ENCODE results near the gene TEX48. TPM values are rescaled to one million over a fixed set of nuclear protein-coding genes. Genes with fewer than 3 reads are reported as not detected.

TEX48 gene
- total and polyA plus RNA-seq, 10 of the 15 experiments (the other 5 are each of a cell fraction or from before 2014, with no cell fraction given) = not detected

DNA sequence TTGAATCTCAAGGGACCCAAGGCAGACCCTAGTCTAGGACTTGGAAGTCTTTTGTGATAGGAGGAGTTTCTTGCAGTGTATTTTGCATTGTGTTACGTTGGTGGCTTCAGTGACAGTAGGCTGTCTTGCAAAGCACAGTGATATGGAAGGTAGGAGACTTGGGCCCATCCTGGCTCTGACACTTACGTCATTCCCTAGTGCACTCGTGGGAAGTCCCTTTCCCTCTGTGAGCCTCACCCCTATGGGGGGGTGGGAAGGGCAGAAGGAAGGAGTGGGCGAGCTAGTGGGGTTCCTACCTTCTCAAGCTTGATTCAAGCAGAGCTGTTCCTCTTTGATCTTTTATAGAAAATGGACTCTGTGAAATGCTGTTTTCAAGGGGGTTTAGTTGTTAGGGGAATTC, 15.1 kb downstream of the TEX48 start:
- ChIA-PET SMC1A (ENCODE audit: uncharacterized antibody, unreplicated experiment) (interaction anchor here (0.9 to 2.5 kb wide), 6 partner anchors 13 to 345 kb away, joined by 3 to 9 read pairs (median 4); partner anchors contain the start of gene TEX48), RAD21 (ENCODE audit: unreplicated experiment) (interaction anchor here (1.2 to 1.5 kb wide), 4 partner anchors 14 to 348 kb away, joined by 3 to 9 read pairs (median 6); no protein-coding TSS in a partner anchor), POLR2A (interaction anchor here (0.9 kb wide), 1 partner anchor 14 kb away, joined by 3 read pairs; no protein-coding TSS in a partner anchor), CTCF (interaction anchor here (0.9 to 14.0 kb wide), 4 partner anchors 12 to 248 kb away, joined by 4 to 135 read pairs (median 25); partner anchors contain the start of gene TEX48)
- no peak for FAIRE-seq
- in situ Hi-C loops (cut with MboI) (no loop called here), intact Hi-C loops (cut with micrococcal nuclease; ENCODE audit: unreplicated experiment) (no loop called here)
- H4K20me1 ChIP-seq (ENCODE audit: control insufficient read depth, insufficient read depth) = no peaks in the 10 kb centered on the region
- WGBS (ENCODE audit: insufficient coverage, insufficient replicate concordance, low lambda C conversion rate, missing lambda C conversion rate) = 1% methylated on average over 4 of the region's 4 CpGs
- no peak overlapping the region for H3K4me3 ChIP-seq
- no peaks in the 10 kb centered on the region for H3K9me3 ChIP-seq (replicated peaks; ENCODE audit: control insufficient read depth, insufficient read depth, low read length)
- no peak overlapping the region for H3K27ac ChIP-seq (ENCODE audit: control insufficient read depth, insufficient read depth)
- H3K36me3 ChIP-seq (ENCODE audit: control insufficient read depth in 2 of 2, insufficient read depth in 2 of 2, low read length in 1 of 2) = no peaks in the 10 kb centered on the region
- no peak for DNase-seq (ENCODE audit: low read depth, low spot score)
- H2AFZ ChIP-seq (ENCODE audit: control insufficient read depth, low read depth, low read length) = no peak overlapping the region
- no peak overlapping the region for H3K4me2 ChIP-seq (ENCODE audit: control insufficient read depth, insufficient read depth)
- no peaks in the 10 kb centered on the region for H3K79me2 ChIP-seq (ENCODE audit: control insufficient read depth, insufficient read depth, low read length)
- ATAC-seq = peak; percentile 64
- H3K9ac ChIP-seq (ENCODE audit: control insufficient read depth, insufficient read depth, low read length) = no peak overlapping the region
- no peaks in the 10 kb centered on the region for H3K4me1 ChIP-seq (ENCODE audit: control insufficient read depth, insufficient read depth, low read length)
- no peaks in the 10 kb centered on the region; a peak in 1 of 4 replicates for H3K27me3 ChIP-seq (replicated peaks in 1 of 2; ENCODE audit: control insufficient read depth in 2 of 2, insufficient read depth in 2 of 2, low read length in 1 of 2)
- no TSS peak for BruUV-seq (replicated peaks)
- TF ChIP-seq, protein P1, sequence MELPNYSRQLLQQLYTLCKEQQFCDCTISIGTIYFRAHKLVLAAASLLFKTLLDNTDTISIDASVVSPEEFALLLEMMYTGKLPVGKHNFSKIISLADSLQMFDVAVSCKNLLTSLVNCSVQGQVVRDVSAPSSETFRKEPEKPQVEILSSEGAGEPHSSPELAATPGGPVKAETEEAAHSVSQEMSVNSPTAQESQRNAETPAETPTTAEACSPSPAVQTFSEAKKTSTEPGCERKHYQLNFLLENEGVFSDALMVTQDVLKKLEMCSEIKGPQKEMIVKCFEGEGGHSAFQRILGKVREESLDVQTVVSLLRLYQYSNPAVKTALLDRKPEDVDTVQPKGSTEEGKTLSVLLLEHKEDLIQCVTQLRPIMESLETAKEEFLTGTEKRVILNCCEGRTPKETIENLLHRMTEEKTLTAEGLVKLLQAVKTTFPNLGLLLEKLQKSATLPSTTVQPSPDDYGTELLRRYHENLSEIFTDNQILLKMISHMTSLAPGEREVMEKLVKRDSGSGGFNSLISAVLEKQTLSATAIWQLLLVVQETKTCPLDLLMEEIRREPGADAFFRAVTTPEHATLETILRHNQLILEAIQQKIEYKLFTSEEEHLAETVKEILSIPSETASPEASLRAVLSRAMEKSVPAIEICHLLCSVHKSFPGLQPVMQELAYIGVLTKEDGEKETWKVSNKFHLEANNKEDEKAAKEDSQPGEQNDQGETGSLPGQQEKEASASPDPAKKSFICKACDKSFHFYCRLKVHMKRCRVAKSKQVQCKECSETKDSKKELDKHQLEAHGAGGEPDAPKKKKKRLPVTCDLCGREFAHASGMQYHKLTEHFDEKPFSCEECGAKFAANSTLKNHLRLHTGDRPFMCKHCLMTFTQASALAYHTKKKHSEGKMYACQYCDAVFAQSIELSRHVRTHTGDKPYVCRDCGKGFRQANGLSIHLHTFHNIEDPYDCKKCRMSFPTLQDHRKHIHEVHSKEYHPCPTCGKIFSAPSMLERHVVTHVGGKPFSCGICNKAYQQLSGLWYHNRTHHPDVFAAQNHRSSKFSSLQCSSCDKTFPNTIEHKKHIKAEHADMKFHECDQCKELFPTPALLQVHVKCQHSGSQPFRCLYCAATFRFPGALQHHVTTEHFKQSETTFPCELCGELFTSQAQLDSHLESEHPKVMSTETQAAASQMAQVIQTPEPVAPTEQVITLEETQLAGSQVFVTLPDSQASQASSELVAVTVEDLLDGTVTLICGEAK (IDR thresholded peaks at IDR 0.05; ENCODE audit: borderline replicate concordance) = no peak
- TF ChIP-seq ATF7 (IDR thresholded peaks at IDR 0.05; ENCODE audit: low read depth) = peak; percentile 83
- TF ChIP-seq EGR1 (IDR thresholded peaks at IDR 0.05; ENCODE audit: borderline replicate concordance in 1 of 2, low read depth in 2 of 2, low read length in 2 of 2) = peak in 1 of 2 experiments; percentile 42; a peak in 1 of 3 replicates
- TF ChIP-seq EP300 (IDR thresholded peaks at IDR 0.05; ENCODE audit: borderline replicate concordance in 1 of 2, control insufficient read depth in 1 of 2, low read depth in 2 of 2, low read length in 2 of 2) = no peak; a peak in 1 of 4 replicates
- TF ChIP-seq KAT2A (conservative IDR thresholded peaks at IDR 0.05; ENCODE audit: control insufficient read depth, low read depth, low read length) = no peak
- no peak for TF ChIP-seq MTA2 (IDR thresholded peaks at IDR 0.05; ENCODE audit: low read depth)
- no peak for TF ChIP-seq POLR2AphosphoS2 (IDR thresholded peaks at IDR 0.05; ENCODE audit: low read depth, low read length)
- TF ChIP-seq HCFC1 (IDR thresholded peaks at IDR 0.05; ENCODE audit: low read length) = no peak
- TF ChIP-seq, protein P2, sequence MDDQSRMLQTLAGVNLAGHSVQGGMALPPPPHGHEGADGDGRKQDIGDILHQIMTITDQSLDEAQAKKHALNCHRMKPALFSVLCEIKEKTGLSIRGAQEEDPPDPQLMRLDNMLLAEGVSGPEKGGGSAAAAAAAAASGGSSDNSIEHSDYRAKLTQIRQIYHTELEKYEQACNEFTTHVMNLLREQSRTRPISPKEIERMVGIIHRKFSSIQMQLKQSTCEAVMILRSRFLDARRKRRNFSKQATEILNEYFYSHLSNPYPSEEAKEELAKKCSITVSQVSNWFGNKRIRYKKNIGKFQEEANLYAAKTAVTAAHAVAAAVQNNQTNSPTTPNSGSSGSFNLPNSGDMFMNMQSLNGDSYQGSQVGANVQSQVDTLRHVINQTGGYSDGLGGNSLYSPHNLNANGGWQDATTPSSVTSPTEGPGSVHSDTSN (IDR thresholded peaks at IDR 0.05; ENCODE audit: insufficient replicate concordance, low read depth, low read length) = no peak
- TF ChIP-seq TCF7 (IDR thresholded peaks at IDR 0.05; ENCODE audit: borderline replicate concordance) = peak; percentile 70; the same call in 1 of the 2 replicates
- TF ChIP-seq, protein P3, sequence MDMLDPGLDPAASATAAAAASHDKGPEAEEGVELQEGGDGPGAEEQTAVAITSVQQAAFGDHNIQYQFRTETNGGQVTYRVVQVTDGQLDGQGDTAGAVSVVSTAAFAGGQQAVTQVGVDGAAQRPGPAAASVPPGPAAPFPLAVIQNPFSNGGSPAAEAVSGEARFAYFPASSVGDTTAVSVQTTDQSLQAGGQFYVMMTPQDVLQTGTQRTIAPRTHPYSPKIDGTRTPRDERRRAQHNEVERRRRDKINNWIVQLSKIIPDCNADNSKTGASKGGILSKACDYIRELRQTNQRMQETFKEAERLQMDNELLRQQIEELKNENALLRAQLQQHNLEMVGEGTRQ (IDR thresholded peaks at IDR 0.05; ENCODE audit: borderline replicate concordance, low read depth, low read length) = no peak
- 0 out of 4 replicates have a peak, but pooled peaks of 1 of the 2 experiments have one; percentile 31 for TF ChIP-seq IKZF2 (IDR thresholded peaks at IDR 0.05)
- TF ChIP-seq ASH2L (IDR thresholded peaks at IDR 0.05; ENCODE audit: borderline replicate concordance, low read depth) = no peak
- TF ChIP-seq BHLHE40 (IDR thresholded peaks at IDR 0.05; ENCODE audit: borderline replicate concordance in 1 of 2, low read depth in 2 of 2, low read length in 1 of 2) = 0 out of 4 replicates have a peak, but pooled peaks of 1 of the 2 experiments have one; percentile 6
